HG03103 (cell line): ENCODE measurements around the gene SIRT7.
"Not testable (repeated sequence)": the region's sequence is repeated elsewhere in the genome, so short reads cannot be mapped to it uniquely, and the experiment has no call there.

Experiments used
- ATAC-seq: cut with Tn5 transposase; IDR thresholded peaks from one replicate; pipeline ENCODE4 v1.9.1; 2021; ENCODE audit warnings: low read depth; ENCODE audit not compliant: unreplicated experiment

Gene SIRT7

DNA sequence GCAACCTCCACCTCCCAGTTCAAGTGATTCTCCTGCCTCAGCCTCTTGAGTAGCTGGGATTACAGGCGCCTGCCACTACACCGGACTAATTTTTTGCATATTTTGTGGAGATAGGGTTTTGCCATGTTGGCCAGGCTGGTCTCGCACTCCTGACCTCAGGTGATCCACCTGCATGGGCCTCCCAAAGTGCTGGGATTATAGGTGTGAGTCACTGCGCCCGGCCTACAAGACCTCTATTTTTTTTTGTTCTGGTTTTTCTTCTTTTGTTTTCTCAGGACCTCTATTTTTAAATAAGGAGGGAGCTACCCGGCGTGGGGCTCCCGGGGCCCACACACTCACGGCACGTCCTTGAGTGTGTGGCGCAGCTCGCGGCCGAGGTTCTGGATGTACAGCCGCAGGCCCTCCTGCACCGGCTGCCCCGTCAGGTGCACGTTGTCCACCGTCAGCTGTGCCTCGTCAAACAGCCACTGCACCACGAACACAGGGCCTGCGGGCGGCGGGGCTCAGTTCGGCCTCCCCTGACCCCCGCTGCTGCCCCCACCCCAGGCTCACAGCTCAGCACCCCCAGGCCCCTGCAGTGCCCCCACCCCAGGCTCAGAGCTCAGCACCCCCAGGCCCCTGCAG is 37.2 kb upstream of the SIRT7 start:
- ATAC-seq, result no peak

- ATAC-seq, result no peak
Measured at GRCh38 chr17:81954131-81955057, 36.4 kb upstream of the SIRT7 start.

GRCh38 chr17:81953443-81953842 is 35.5 kb upstream of the SIRT7 start:
- not testable (repeated sequence) for ATAC-seq

- no peak for ATAC-seq
Measured at GRCh38 chr17:81952792-81953228, 34.8 kb upstream of the SIRT7 start.

DNA sequence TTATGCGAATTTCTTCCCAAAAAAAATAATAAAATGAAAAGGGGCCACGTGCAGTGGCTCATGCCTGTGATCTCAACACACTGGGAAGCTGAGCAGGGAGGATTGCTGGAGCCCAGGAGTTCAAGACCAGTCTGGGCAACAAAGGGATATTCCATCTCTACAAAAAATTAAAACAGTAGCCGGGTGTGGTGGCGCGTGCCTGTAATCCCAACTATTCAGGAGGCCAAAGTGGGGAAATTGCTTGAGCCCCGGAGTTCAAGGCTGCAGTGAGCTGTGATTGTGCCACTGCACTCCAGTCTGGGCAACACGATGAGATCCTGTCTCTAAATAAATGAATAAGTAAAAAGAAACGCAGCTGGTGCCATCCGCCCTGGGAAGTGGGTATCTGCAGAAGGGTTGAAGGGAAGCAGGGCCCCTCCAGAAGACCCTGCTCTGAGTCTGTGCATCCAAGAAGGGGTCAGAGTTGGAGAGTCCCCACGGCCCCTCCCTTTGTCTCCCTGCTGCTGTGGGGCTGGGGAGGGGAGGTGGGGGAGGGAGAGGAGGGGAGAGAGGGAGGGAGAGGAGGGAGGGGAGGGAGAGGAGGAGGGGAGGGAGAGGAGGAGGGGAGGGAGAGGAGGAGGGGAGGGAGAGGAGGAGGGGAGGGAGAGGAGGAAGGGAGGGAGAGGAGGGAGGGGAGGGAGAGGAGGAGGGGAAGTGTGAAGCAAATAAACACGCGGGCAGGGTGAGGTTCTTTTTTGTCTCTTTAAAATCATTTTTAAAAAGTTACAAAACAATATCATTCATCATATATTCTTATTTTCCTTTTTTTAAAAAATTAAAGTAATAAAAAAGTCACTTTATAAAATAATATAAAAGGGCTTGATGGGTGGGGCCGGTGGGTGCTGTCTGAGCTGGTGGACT is 34.1 kb upstream of the SIRT7 start:
- ATAC-seq, result no peak

DNA sequence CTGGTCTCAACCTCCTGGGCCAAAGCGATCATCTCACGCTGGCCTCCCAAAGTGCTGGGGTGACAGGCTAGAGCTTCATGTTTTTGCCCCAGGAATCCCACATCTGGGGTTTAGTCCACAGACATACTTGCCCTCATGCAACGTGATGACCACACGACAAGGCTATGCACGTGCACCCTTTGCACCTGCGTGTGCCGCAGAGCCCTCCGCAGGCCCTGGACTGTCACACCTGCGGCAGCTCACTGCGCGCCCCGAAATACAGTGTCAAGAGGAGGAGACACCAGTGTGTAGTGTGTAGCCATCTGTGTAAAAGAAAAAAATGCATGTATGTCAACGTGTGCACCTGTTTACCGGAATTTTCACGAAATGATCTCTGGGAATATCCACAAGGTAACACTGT is 32.5 kb upstream of the SIRT7 start:
- ATAC-seq, result no peak

- no peak for ATAC-seq
Measured at GRCh38 chr17:81948635-81949378, 30.8 kb upstream of the SIRT7 start.

- no peak for ATAC-seq
Measured at GRCh38 chr17:81947189-81947588, 29.2 kb upstream of the SIRT7 start, which contains the start of gene MYADML2. Gene MYADML2, minus strand, starts transcription at chr17:81947233. Its CDS starts 5,492 bp downstream, at chr17:81941741.

DNA sequence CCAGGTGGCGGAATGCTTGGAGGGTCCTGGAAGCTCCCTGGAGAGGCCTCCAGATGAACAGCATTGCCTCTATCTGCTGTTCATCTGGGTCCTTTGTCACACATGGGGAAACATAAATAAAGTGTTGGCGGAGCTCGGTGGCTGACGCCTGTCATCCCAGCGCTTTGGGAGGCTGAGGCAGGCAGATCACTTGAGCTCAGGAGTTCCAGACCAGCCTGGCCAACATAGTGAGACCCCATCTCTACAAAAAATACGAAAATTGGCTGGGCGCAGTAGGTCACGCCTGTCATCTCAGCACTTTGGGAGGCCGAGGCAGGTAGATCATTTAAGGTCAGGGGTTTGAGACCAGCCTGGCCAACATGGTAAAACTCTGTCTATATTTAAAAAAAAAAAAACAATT is 26.9 kb upstream of the SIRT7 start:
- no peak for ATAC-seq

DNA sequence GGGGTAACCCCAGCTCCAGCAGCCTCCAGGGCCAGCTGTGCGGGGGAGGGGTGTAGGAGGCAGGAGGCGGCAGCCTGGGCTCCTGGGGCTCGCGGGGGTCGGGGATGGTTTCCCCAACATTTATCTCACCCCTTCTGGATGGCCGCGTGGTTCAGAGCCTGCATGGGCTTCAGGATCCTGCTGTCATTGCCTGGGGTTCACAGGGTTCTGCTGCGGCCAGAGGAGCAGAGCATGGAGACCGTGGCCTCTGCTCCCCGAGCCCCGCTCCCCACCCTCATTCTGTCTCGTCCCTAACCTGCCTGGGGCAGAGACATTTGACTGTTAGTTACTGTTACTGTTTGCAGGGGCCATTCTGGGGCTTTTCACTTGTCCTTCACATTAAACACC is 24.2 kb upstream of the SIRT7 start:
- no peak for ATAC-seq

- ATAC-seq, result no peak
Measured at GRCh38 chr17:81941484-81942166, 23.6 kb upstream of the SIRT7 start.

- no peak for ATAC-seq
Measured at GRCh38 chr17:81940538-81941483, 22.8 kb upstream of the SIRT7 start.

- no peak for ATAC-seq
Measured at GRCh38 chr17:81939881-81940385, 22.0 kb upstream of the SIRT7 start.

GRCh38 chr17:81939218-81939617 is 21.2 kb upstream of the SIRT7 start:
- ATAC-seq, result no peak

GRCh38 chr17:81935709-81936084 is 17.7 kb upstream of the SIRT7 start:
- ATAC-seq, result no peak

DNA sequence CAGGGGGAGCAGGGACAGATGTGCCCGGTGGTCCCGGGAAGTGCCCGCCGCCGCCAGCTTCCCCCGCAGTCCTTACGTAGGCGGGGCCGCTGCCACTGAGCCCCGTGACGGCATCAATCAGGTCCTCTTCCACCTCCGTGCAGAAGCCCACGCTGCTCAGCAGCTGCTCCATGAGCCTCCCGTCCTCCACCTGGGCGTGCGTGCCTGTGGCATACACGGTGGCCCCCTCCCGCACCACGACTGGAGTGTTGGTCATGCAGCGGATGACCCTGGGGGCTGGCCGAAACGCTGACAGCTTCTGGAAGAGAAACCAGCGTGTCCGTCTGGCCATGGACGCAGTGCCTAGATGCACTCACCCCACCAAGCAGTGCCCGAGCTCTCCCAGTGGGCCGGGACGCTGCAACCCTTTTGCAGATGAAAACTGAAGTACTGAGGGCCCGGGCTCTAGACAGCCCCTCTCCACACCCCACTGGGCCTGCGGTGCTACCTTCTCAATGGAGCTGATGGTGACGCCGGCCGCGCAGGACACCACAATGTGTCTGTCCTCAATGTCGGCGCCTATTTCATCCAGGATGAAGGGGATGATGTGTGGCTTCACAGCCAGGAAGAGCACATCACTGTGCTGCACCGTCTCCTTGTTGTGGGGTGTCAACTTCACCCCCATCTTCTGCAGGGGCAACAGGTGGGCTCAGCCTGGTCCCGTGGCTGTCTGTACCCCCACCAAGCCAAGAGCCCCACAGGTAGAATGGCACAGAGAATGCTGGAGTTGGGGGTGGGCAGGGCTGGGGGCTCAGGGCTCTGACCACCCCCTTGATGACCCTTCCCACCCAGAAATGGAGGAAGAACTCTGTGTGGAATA is 17.1 kb upstream of the SIRT7 start:
- no peak for ATAC-seq

- ATAC-seq, result no peak
Measured at GRCh38 chr17:81934098-81934757, 16.3 kb upstream of the SIRT7 start.
